ENCODE data around the gene DRAM2.

DRAM2 gene

GRCh38 chr1:111154021-111154999 is 14.4 kb upstream of the DRAM2 start:
- Mint-ChIP-seq H3K4me3 (peak overlapping the region; percentile 27 to 28), H3K9me3 (peaks cover 0 to 2% of the 10 kb centered on the region in 2 donors), H3K27me3 (no peaks in the 10 kb centered on the region), H3K4me1 (peaks cover 41 to 66% of the 10 kb centered on the region in 2 donors), H3K27ac (peak overlapping the region; percentile 84), H3K36me3 (peaks cover 49 to 71% of the 10 kb centered on the region in 2 donors)
- peak; percentile 68 to 74 for ATAC-seq (replicated peaks)
- no peak for DNase-seq

GRCh38 chr1:111151838-111152237 is 11.9 kb upstream of the DRAM2 start:
- peaks cover 49 to 70% of the 10 kb centered on the region in 2 donors for H3K36me3 Mint-ChIP-seq
- no peaks in the 10 kb centered on the region for H3K27me3 Mint-ChIP-seq
- H3K9me3 Mint-ChIP-seq, result peaks cover 0 to 2% of the 10 kb centered on the region in 2 donors
- H3K4me1 Mint-ChIP-seq, result peaks cover 46 to 78% of the 10 kb centered on the region in 2 donors
- ATAC-seq (replicated peaks), result no peak
- peak overlapping the region in 1 of 2 donors; percentile 48 for H3K4me3 Mint-ChIP-seq
- peak overlapping the region; percentile 79 for H3K27ac Mint-ChIP-seq
- no peak for DNase-seq

- no peak overlapping the region for H3K27ac Mint-ChIP-seq
- H3K27me3 Mint-ChIP-seq, result no peaks in the 10 kb centered on the region
- no peaks in the 10 kb centered on the region for H3K9me3 Mint-ChIP-seq
- ATAC-seq (replicated peaks), result peak; percentile 33 to 41
- no peak for DNase-seq
- H3K4me1 Mint-ChIP-seq, result peaks cover 40 to 73% of the 10 kb centered on the region in 2 donors
- no peak overlapping the region for H3K4me3 Mint-ChIP-seq
- H3K36me3 Mint-ChIP-seq, result peaks cover 34 to 55% of the 10 kb centered on the region in 2 donors
Observed at GRCh38 chr1:111148376-111148881, 8.5 kb upstream of the DRAM2 start.

GRCh38 chr1:111147948-111148347 is 8.1 kb upstream of the DRAM2 start:
- H3K4me1 Mint-ChIP-seq, result peaks cover 37 to 73% of the 10 kb centered on the region in 2 donors
- ATAC-seq (replicated peaks), result no peak

GRCh38 chr1:111145963-111146768 is 6.3 kb upstream of the DRAM2 start:
- DNase-seq, result no peak
- ATAC-seq (replicated peaks), result no peak
- H3K27me3 Mint-ChIP-seq, result no peaks in the 10 kb centered on the region
- H3K4me3 Mint-ChIP-seq, result peak overlapping the region in 1 of 2 donors; percentile 3
- peaks cover 20 to 35% of the 10 kb centered on the region in 2 donors for H3K36me3 Mint-ChIP-seq
- peaks cover 39 to 73% of the 10 kb centered on the region in 2 donors for H3K4me1 Mint-ChIP-seq
- peak overlapping the region; percentile 56 for H3K27ac Mint-ChIP-seq
- no peaks in the 10 kb centered on the region for H3K9me3 Mint-ChIP-seq

More at GRCh38 chr1:111147948-111148347, 8.1 kb upstream of the DRAM2 start:
- H3K27me3 Mint-ChIP-seq, result no peaks in the 10 kb centered on the region
- H3K9me3 Mint-ChIP-seq, result no peaks in the 10 kb centered on the region
- H3K27ac Mint-ChIP-seq, result no peak overlapping the region
- no peak overlapping the region for H3K4me3 Mint-ChIP-seq
- no peak for DNase-seq
- H3K36me3 Mint-ChIP-seq, result peaks cover 29 to 50% of the 10 kb centered on the region in 2 donors

- H3K36me3 Mint-ChIP-seq, result peaks cover 18 to 30% of the 10 kb centered on the region in 2 donors
Observed at GRCh38 chr1:111145542-111145941, 5.6 kb upstream of the DRAM2 start.

GRCh38 chr1:111142356-111142975 is 2.6 kb upstream of the DRAM2 start:
- Mint-ChIP-seq H3K4me3 (peak overlapping the region; percentile 25 to 41), H3K36me3 (peaks cover 15 to 21% of the 10 kb centered on the region in 2 donors), H3K4me1 (peaks cover 28 to 60% of the 10 kb centered on the region in 2 donors), H3K27me3 (no peaks in the 10 kb centered on the region), H3K9me3 (no peaks in the 10 kb centered on the region), H3K27ac (no peak overlapping the region)
- no peak for DNase-seq
- no peak for ATAC-seq (replicated peaks)

More at GRCh38 chr1:111145542-111145941, 5.6 kb upstream of the DRAM2 start:
- no peak for DNase-seq
- no peak for ATAC-seq (replicated peaks)
- Mint-ChIP-seq H3K4me3 (no peak overlapping the region), H3K9me3 (no peaks in the 10 kb centered on the region), H3K4me1 (peaks cover 37 to 69% of the 10 kb centered on the region in 2 donors), H3K27me3 (no peaks in the 10 kb centered on the region), H3K27ac (peak overlapping the region; percentile 71)

GRCh38 chr1:111141245-111142220 is 1.6 kb upstream of the DRAM2 start:
- H3K27ac Mint-ChIP-seq, result peak overlapping the region; percentile 89
- H3K27me3 Mint-ChIP-seq, result no peaks in the 10 kb centered on the region
- peak overlapping the region; percentile 90 to 97 for H3K4me3 Mint-ChIP-seq
- peaks cover 28 to 57% of the 10 kb centered on the region in 2 donors for H3K4me1 Mint-ChIP-seq
- H3K36me3 Mint-ChIP-seq, result peaks cover 15 to 21% of the 10 kb centered on the region in 2 donors
- ATAC-seq (replicated peaks) (no peak), DNase-seq (no peak)
- H3K9me3 Mint-ChIP-seq, result no peaks in the 10 kb centered on the region

- Mint-ChIP-seq H3K36me3 (peaks cover 17 to 22% of the 10 kb centered on the region in 2 donors), H3K27ac (peak overlapping the region; percentile 96), H3K4me3 (peak overlapping the region; percentile 90 to 97), H3K27me3 (no peaks in the 10 kb centered on the region), H3K9me3 (no peaks in the 10 kb centered on the region), H3K4me1 (peaks cover 26 to 56% of the 10 kb centered on the region in 2 donors)
- no peak for ATAC-seq (replicated peaks)
- DNase-seq, result no peak
Observed at GRCh38 chr1:111140680-111140967, 731 bp upstream of the DRAM2 start.

GRCh38 chr1:111139324-111139955 is 453 bp downstream of the DRAM2 start:
- ATAC-seq (replicated peaks), result peak; percentile 22 to 71
- Mint-ChIP-seq H3K36me3 (peaks cover 25 to 33% of the 10 kb centered on the region in 2 donors), H3K27ac (peak overlapping the region; percentile 96), H3K9me3 (no peaks in the 10 kb centered on the region), H3K27me3 (no peaks in the 10 kb centered on the region), H3K4me3 (peak overlapping the region; percentile 90 to 97), H3K4me1 (peaks cover 35 to 64% of the 10 kb centered on the region in 2 donors)
- peak; percentile 18 for DNase-seq

- peak overlapping the region; percentile 39 for H3K27ac Mint-ChIP-seq
- peaks cover 49 to 62% of the 10 kb centered on the region in 2 donors for H3K36me3 Mint-ChIP-seq
- H3K4me1 Mint-ChIP-seq, result peaks cover 43 to 80% of the 10 kb centered on the region in 2 donors
Observed at GRCh38 chr1:111133866-111134265, 6.0 kb downstream of the DRAM2 start.

GRCh38 chr1:111131693-111132092 is 8.2 kb downstream of the DRAM2 start:
- H3K36me3 Mint-ChIP-seq, result peaks cover 51 to 64% of the 10 kb centered on the region in 2 donors
- DNase-seq (no peak), ATAC-seq (replicated peaks) (no peak)
- H3K4me1 Mint-ChIP-seq, result peaks cover 45 to 85% of the 10 kb centered on the region in 2 donors
- peaks cover 3 to 11% of the 10 kb centered on the region in 2 donors for H3K9me3 Mint-ChIP-seq
- H3K4me3 Mint-ChIP-seq, result no peak overlapping the region
- H3K27me3 Mint-ChIP-seq, result no peaks in the 10 kb centered on the region
- peak overlapping the region; percentile 82 for H3K27ac Mint-ChIP-seq

More at GRCh38 chr1:111133866-111134265, 6.0 kb downstream of the DRAM2 start:
- ATAC-seq (replicated peaks), result no peak
- Mint-ChIP-seq H3K9me3 (peaks cover 3 to 8% of the 10 kb centered on the region in 2 donors), H3K27me3 (no peaks in the 10 kb centered on the region), H3K4me3 (no peak overlapping the region)
- no peak for DNase-seq
